H9 (cell line): ENCODE data around the gene NCKAP5. TPM values are rescaled to one million over a fixed set of nuclear protein-coding genes. Genes with fewer than 3 reads are reported as not detected.

Source experiments
- DNase-seq: peaks from one replicate; pipeline ENCODE4 v3.0.0-alpha.2; 2017
- H2AFZ ChIP-seq: one replicate; pipeline ENCODE4 v1.6.1; 2013; ENCODE audit warnings: mild to moderate bottlenecking, low read length, control low read depth, moderate library complexity
- H2AK5ac ChIP-seq: 2 replicates; pipeline ENCODE4 v1.6.1; 2013; ENCODE audit warnings: low read length, control low read depth, mixed read lengths; ENCODE audit not compliant: insufficient read length
- H2BK120ac ChIP-seq: one replicate; pipeline ENCODE4 v1.6.1; 2013; ENCODE audit warnings: low read depth, mild to moderate bottlenecking, low read length, control low read depth, inconsistent platforms; ENCODE audit not compliant: poor library complexity, severe bottlenecking
- H2BK12ac ChIP-seq: 2 replicates; pipeline ENCODE4 v1.6.1; 2013; ENCODE audit warnings: low read length, control low read depth, mixed read lengths, low read depth; ENCODE audit not compliant: insufficient read length
- H2BK15ac ChIP-seq: 2 replicates; pipeline ENCODE4 v1.6.1; 2013; ENCODE audit warnings: low read depth, low read length, control low read depth
- H2BK20ac ChIP-seq: one replicate; pipeline ENCODE4 v1.6.1; 2013; ENCODE audit warnings: low read depth, mild to moderate bottlenecking, low read length, control low read depth, inconsistent platforms; ENCODE audit not compliant: poor library complexity, severe bottlenecking
- H2BK5ac ChIP-seq: 2 replicates; pipeline ENCODE4 v1.6.1; 2013; ENCODE audit warnings: low read length, control low read depth, mixed read lengths; ENCODE audit not compliant: insufficient read length
- H3K14ac ChIP-seq: 2 replicates; pipeline ENCODE4 v1.6.1; 2013; ENCODE audit warnings: low read length, control low read depth; ENCODE audit not compliant: insufficient read depth
- H3K18ac ChIP-seq: 2 replicates; pipeline ENCODE4 v1.6.1; 2013; ENCODE audit warnings: low read depth, mild to moderate bottlenecking, mixed read lengths, low read length, control low read depth; ENCODE audit not compliant: insufficient read length
- H3K23ac ChIP-seq: 2 replicates; pipeline ENCODE4 v1.6.1; 2013; ENCODE audit warnings: low read length, control low read depth, mixed read lengths, low read depth; ENCODE audit not compliant: insufficient read length
- H3K23me2 ChIP-seq: 2 replicates; pipeline ENCODE4 v1.6.1; 2013; ENCODE audit warnings: low read depth, mild to moderate bottlenecking, mixed read lengths, low read length, control low read depth; ENCODE audit not compliant: insufficient read length, poor library complexity, severe bottlenecking
- H3K27ac ChIP-seq: 2 replicates; pipeline ENCODE4 v1.5.1; 2013; ENCODE audit warnings: low read length, control low read depth, mixed read lengths, low read depth; ENCODE audit not compliant: insufficient read length
- H3K27me3 ChIP-seq: 2 replicates; pipeline ENCODE4 v1.6.1; 2013; ENCODE audit warnings: low read length, control low read depth, inconsistent platforms; ENCODE audit not compliant: insufficient read depth
- H3K4ac ChIP-seq: 2 replicates; pipeline ENCODE4 v1.6.1; 2013; ENCODE audit warnings: low read depth, mild to moderate bottlenecking, control low read depth, inconsistent platforms, low read length, moderate library complexity
- H3K4me1 ChIP-seq: 2 replicates; pipeline ENCODE4 v1.6.1; 2013; ENCODE audit warnings: low read length, control low read depth, inconsistent platforms; ENCODE audit not compliant: insufficient read depth
- H3K4me2 ChIP-seq: 2 replicates; pipeline ENCODE4 v1.6.1; 2013; ENCODE audit warnings: low read length, control low read depth, mixed read lengths; ENCODE audit not compliant: insufficient read length, insufficient read depth
- H3K56ac ChIP-seq: 2 replicates; pipeline ENCODE4 v1.6.1; 2013; ENCODE audit warnings: low read depth, mild to moderate bottlenecking, mixed read lengths, low read length, control low read depth; ENCODE audit not compliant: insufficient read length
- H3K79me1 ChIP-seq: 2 replicates; pipeline ENCODE4 v1.6.1; 2013; ENCODE audit warnings: low read depth, mild to moderate bottlenecking, moderate library complexity, low read length, control low read depth, inconsistent platforms; ENCODE audit not compliant: insufficient read depth, poor library complexity, severe bottlenecking
- H3K79me2 ChIP-seq: 2 replicates; pipeline ENCODE4 v1.6.1; 2013; ENCODE audit warnings: low read length, control low read depth, inconsistent platforms; ENCODE audit not compliant: insufficient read depth
- H3K9ac ChIP-seq: 2 replicates; pipeline ENCODE4 v1.6.1; 2013; ENCODE audit warnings: low read length, control low read depth, mixed read lengths; ENCODE audit not compliant: insufficient read length; ENCODE audit errors: extremely low read depth
- H3K9me3 ChIP-seq: one replicate; pipeline ENCODE4 v1.6.1; 2013; ENCODE audit warnings: low read depth, low read length, inconsistent platforms; ENCODE audit not compliant: control insufficient read depth
- H3T11ph ChIP-seq: one replicate; pipeline ENCODE4 v1.6.1; 2013; ENCODE audit warnings: mild to moderate bottlenecking, low read length, control low read depth, inconsistent platforms
- H4K20me1 ChIP-seq: one replicate; pipeline ENCODE4 v1.6.1; 2013; ENCODE audit not compliant: control insufficient read depth, insufficient read length, insufficient read depth
- H4K5ac ChIP-seq: 2 replicates; pipeline ENCODE4 v1.6.1; 2013; ENCODE audit warnings: low read depth, mild to moderate bottlenecking, mixed read lengths, low read length, control low read depth; ENCODE audit not compliant: insufficient read length
- H4K8ac ChIP-seq: replicated peaks from 2 replicates; pipeline ENCODE4 v1.6.1; 2013; ENCODE audit warnings: low read length, control low read depth, mixed read lengths, low read depth; ENCODE audit not compliant: insufficient read length
- H4K91ac ChIP-seq: 2 replicates; pipeline ENCODE4 v1.6.1; 2013; ENCODE audit warnings: low read depth, mild to moderate bottlenecking, moderate library complexity, mixed read lengths, low read length, control low read depth; ENCODE audit not compliant: insufficient read length
- H3K27ac Mint-ChIP-seq, 3 experiments: 2 replicates in 2 of 3; 3 replicates in 1 of 3; pipeline ENCODE4 v1.8.0; 2020 to 2021; ENCODE audit warnings: mixed read lengths in 3 of 3, mild to moderate bottlenecking in 1 of 3, moderate library complexity in 1 of 3
- H3K27me3 Mint-ChIP-seq: 2 replicates; pipeline ENCODE4 v1.8.0; 2021; ENCODE audit warnings: low read depth, mild to moderate bottlenecking, moderate library complexity, mixed read lengths
- H3K36me3 Mint-ChIP-seq, 3 experiments: 2 replicates in 2 of 3; 3 replicates in 1 of 3; pipeline ENCODE4 v1.8.0; 2020 to 2021; ENCODE audit warnings: low read depth in 3 of 3, mixed read lengths in 3 of 3; ENCODE audit not compliant: insufficient read depth in 1 of 3
- H3K4me1 Mint-ChIP-seq, 2 experiments: 2 replicates each; pipeline ENCODE4 v1.8.0; 2020; ENCODE audit warnings: mixed read lengths in 2 of 2
- H3K4me3 Mint-ChIP-seq, 2 experiments: 2 replicates in 1 of 2; 3 replicates in 1 of 2; pipeline ENCODE4 v1.8.0; 2020 to 2021; ENCODE audit warnings: mild to moderate bottlenecking in 2 of 2, mixed read lengths in 2 of 2, moderate library complexity in 1 of 2
- H3K9me3 Mint-ChIP-seq, 2 experiments: 2 replicates in 1 of 2; 3 replicates in 1 of 2; pipeline ENCODE4 v1.8.0; 2020; ENCODE audit warnings: mild to moderate bottlenecking in 2 of 2, mixed read lengths in 2 of 2, moderate library complexity in 1 of 2
- CTCF ChIP-seq: fragments of 200-600 bp; sonication (generic); conservative IDR thresholded peaks from 3 replicates; pipeline ENCODE4 v1.8.0; 2021; ENCODE audit warnings: antibody characterized with exemption, mild to moderate bottlenecking
- WGBS: extraction: QIAGEN DNeasy Blood & Tissue Kit; methylation state at CpG from one replicate; pipeline ENCODE4 v1.1.7; 2013; ENCODE audit warnings: missing lambda C conversion rate, low lambda C conversion rate, mixed read lengths; ENCODE audit not compliant: insufficient read length; ENCODE audit errors: extremely low coverage; 5-methylcytosine and 5-hydroxymethylcytosine counted together
- total RNA-seq: library from RNA; stranded (reverse); gene quantifications from 2 replicates; pipeline ENCODE4 v1.2.1, GENCODE V29; 2021

NCKAP5 gene
- total RNA-seq, 1 experiment from 2014 or later, result 0.26 TPM

GRCh38 chr2:132825601-132826000 lies 742.7 kb downstream of the NCKAP5 start:
- Histone ChIP-seq H3K79me1 (no peaks in the 10 kb centered on the region), H3K56ac (no peak overlapping the region), H4K91ac (no peak overlapping the region), H2BK15ac (no peak overlapping the region), H3K4me2 (no peak overlapping the region), H3K23ac (no peak overlapping the region), H3K27me3 (no peaks in the 10 kb centered on the region), H2BK5ac (no peak overlapping the region), H4K8ac (no peak overlapping the region), H3K27ac (no peak overlapping the region), H2BK20ac (no peak overlapping the region), H3K79me2 (no peaks in the 10 kb centered on the region), H3T11ph (no peak overlapping the region), H3K4me1 (peaks cover 4% of the 10 kb centered on the region; the same call in 1 of the 2 replicates), H2AK5ac (no peak overlapping the region), H3K23me2 (no peaks in the 10 kb centered on the region), H3K9ac (no peak overlapping the region), H3K18ac (no peak overlapping the region), H2BK120ac (no peak overlapping the region), H2BK12ac (no peak overlapping the region), H3K9me3 (no peaks in the 10 kb centered on the region), H4K5ac (no peak overlapping the region), H3K14ac (no peak overlapping the region), H4K20me1 (no peaks in the 10 kb centered on the region), H3K4ac (no peak overlapping the region), H2AFZ (no peak overlapping the region)
- peaks cover 2 to 9% of the 10 kb centered on the region in 2 experiments; a peak in 3 of 4 replicates for H3K4me1 Mint-ChIP-seq
- no peak overlapping the region for H3K4me3 Mint-ChIP-seq
- H3K27me3 Mint-ChIP-seq, result no peaks in the 10 kb centered on the region
- no peak overlapping the region for H3K27ac Mint-ChIP-seq
- WGBS, result no CpG with 5 or more reads among the region's 2 CpGs
- TF ChIP-seq CTCF, result no peak
- no peaks in the 10 kb centered on the region for H3K9me3 Mint-ChIP-seq
- no peaks in the 10 kb centered on the region; a peak in 2 of 7 replicates for H3K36me3 Mint-ChIP-seq
- no peak for DNase-seq
